ENCODE measurements around the gene SIPA1. TPM values are rescaled to one million over a fixed set of nuclear protein-coding genes. Genes with fewer than 3 reads are reported as not detected.
A peak's percentile ranks its signal among the peaks of the same experiment; 100 is the strongest.

The SIPA1 gene
- total and polyA plus RNA-seq, 2 of the 13 experiments (the other 11 are each of a cell fraction or from before 2014, with no cell fraction given), result 5.8 to 7.7 TPM

DNA sequence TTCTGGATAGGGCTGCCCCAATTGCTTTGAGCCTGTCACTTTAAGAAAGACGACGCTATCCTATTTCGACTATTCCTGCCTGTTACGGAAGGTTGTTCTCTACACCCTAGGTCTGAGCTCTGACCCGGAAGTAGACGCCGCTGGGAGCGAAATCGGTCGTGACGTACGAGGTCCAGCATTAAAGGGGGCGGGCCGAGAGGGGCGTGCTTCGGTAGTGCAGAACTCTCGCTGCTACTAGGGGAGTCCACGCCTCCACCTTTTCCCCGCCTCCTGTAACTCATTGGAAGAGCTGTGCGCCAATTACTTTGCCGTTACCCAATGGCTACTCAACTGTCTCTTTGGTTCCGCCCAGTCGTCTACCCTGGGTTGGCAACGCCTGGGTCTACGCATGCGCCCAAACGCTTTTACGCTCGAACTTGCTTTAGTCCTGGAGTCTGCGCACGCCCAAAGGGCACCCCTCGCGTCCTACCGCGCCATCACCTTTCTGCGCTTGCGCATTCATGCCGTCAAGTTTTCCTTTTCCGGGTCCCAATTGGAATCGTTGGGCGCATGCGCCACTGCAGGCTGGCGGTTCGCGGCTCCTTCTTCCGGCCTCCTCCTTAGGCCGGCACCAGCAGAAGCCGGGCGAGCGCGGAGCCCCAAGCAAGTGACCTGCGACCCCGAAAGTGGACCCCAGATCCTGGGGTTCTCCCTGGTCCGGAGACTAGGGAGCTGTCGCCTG lies 22.5 kb upstream of the SIPA1 start, which contains the start of gene PCNX3 (continued):
- TF ChIP-seq POLR2AphosphoS2 (IDR thresholded peaks at IDR 0.05; ENCODE audit: low read depth, low read length), result peak; percentile 93
- 0 out of 2 replicates have a peak, but pooled peaks have one; percentile 53 for TF ChIP-seq DMAP1 (CRISPR knock-in tag; IDR thresholded peaks at IDR 0.05)
- peak; percentile 97 for TF ChIP-seq CREM (IDR thresholded peaks at IDR 0.05)
- no peak for TF ChIP-seq CREM (CRISPR knock-in tag; IDR thresholded peaks at IDR 0.05)
- peak; percentile 76; the same call in 1 of the 3 replicates for TF ChIP-seq MXI1 (IDR thresholded peaks at IDR 0.05; ENCODE audit: borderline replicate concordance, low read depth, low read length)
- TF ChIP-seq GTF3A (CRISPR knock-in tag; conservative IDR thresholded peaks at IDR 0.05), result 0 out of 2 replicates have a peak, but pooled peaks have one; percentile 3
- TF ChIP-seq, protein P1, sequence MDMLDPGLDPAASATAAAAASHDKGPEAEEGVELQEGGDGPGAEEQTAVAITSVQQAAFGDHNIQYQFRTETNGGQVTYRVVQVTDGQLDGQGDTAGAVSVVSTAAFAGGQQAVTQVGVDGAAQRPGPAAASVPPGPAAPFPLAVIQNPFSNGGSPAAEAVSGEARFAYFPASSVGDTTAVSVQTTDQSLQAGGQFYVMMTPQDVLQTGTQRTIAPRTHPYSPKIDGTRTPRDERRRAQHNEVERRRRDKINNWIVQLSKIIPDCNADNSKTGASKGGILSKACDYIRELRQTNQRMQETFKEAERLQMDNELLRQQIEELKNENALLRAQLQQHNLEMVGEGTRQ (IDR thresholded peaks at IDR 0.05; ENCODE audit: low read depth, low read length), result no peak
- TF ChIP-seq, protein P1 (CRISPR knock-in tag; IDR thresholded peaks at IDR 0.05; ENCODE audit: borderline replicate concordance), result no peak; the same call in 1 of the 2 replicates
- no peak for TF ChIP-seq ZNF138 (CRISPR knock-in tag; IDR thresholded peaks at IDR 0.05; ENCODE audit: low read depth)
- peak; percentile 66; the same call in 1 of the 2 replicates for TF ChIP-seq ZFX (CRISPR knock-in tag; IDR thresholded peaks at IDR 0.05; ENCODE audit: low read depth)
- TF ChIP-seq ZFP62 (CRISPR knock-in tag; IDR thresholded peaks at IDR 0.05), result no peak
- peak; percentile 82 for TF ChIP-seq ZFY (CRISPR knock-in tag; IDR thresholded peaks at IDR 0.05)
- TF ChIP-seq, protein P2, sequence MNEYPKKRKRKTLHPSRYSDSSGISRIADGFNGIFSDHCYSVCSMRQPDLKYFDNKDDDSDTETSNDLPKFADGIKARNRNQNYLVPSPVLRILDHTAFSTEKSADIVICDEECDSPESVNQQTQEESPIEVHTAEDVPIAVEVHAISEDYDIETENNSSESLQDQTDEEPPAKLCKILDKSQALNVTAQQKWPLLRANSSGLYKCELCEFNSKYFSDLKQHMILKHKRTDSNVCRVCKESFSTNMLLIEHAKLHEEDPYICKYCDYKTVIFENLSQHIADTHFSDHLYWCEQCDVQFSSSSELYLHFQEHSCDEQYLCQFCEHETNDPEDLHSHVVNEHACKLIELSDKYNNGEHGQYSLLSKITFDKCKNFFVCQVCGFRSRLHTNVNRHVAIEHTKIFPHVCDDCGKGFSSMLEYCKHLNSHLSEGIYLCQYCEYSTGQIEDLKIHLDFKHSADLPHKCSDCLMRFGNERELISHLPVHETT (CRISPR knock-in tag; conservative IDR thresholded peaks at IDR 0.05), result peak; percentile 92
- TF ChIP-seq, protein P3, sequence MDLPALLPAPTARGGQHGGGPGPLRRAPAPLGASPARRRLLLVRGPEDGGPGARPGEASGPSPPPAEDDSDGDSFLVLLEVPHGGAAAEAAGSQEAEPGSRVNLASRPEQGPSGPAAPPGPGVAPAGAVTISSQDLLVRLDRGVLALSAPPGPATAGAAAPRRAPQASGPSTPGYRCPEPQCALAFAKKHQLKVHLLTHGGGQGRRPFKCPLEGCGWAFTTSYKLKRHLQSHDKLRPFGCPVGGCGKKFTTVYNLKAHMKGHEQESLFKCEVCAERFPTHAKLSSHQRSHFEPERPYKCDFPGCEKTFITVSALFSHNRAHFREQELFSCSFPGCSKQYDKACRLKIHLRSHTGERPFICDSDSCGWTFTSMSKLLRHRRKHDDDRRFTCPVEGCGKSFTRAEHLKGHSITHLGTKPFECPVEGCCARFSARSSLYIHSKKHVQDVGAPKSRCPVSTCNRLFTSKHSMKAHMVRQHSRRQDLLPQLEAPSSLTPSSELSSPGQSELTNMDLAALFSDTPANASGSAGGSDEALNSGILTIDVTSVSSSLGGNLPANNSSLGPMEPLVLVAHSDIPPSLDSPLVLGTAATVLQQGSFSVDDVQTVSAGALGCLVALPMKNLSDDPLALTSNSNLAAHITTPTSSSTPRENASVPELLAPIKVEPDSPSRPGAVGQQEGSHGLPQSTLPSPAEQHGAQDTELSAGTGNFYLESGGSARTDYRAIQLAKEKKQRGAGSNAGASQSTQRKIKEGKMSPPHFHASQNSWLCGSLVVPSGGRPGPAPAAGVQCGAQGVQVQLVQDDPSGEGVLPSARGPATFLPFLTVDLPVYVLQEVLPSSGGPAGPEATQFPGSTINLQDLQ (CRISPR knock-in tag; IDR thresholded peaks at IDR 0.05), result no peak
- TF ChIP-seq SOX6 (IDR thresholded peaks at IDR 0.05), result no peak
- peak; percentile 38; the same call in 1 of the 2 replicates for TF ChIP-seq SOX6 (CRISPR knock-in tag; IDR thresholded peaks at IDR 0.05)
- TF ChIP-seq, protein P4, sequence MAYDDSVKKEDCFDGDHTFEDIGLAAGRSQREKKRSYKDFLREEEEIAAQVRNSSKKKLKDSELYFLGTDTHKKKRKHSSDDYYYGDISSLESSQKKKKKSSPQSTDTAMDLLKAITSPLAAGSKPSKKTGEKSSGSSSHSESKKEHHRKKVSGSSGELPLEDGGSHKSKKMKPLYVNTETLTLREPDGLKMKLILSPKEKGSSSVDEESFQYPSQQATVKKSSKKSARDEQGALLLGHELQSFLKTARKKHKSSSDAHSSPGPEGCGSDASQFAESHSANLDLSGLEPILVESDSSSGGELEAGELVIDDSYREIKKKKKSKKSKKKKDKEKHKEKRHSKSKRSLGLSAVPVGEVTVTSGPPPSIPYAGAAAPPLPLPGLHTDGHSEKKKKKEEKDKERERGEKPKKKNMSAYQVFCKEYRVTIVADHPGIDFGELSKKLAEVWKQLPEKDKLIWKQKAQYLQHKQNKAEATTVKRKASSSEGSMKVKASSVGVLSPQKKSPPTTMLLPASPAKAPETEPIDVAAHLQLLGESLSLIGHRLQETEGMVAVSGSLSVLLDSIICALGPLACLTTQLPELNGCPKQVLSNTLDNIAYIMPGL (CRISPR knock-in tag; IDR thresholded peaks at IDR 0.05; ENCODE audit: borderline replicate concordance in 1 of 2, low read depth in 1 of 2), result peak in 1 of 2 experiments; percentile 47; a peak in 2 of 4 replicates
- TF ChIP-seq, protein P5, sequence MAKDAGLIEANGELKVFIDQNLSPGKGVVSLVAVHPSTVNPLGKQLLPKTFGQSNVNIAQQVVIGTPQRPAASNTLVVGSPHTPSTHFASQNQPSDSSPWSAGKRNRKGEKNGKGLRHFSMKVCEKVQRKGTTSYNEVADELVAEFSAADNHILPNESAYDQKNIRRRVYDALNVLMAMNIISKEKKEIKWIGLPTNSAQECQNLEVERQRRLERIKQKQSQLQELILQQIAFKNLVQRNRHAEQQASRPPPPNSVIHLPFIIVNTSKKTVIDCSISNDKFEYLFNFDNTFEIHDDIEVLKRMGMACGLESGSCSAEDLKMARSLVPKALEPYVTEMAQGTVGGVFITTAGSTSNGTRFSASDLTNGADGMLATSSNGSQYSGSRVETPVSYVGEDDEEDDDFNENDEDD (CRISPR knock-in tag; IDR thresholded peaks at IDR 0.05; ENCODE audit: borderline replicate concordance), result no peak; the same call in 1 of the 2 replicates
- TF ChIP-seq THAP11 (CRISPR knock-in tag; IDR thresholded peaks at IDR 0.05), result peak; percentile 96
- 0 out of 2 replicates have a peak, but pooled peaks have one; percentile 42 for TF ChIP-seq ZNF124 (CRISPR knock-in tag; IDR thresholded peaks at IDR 0.05)
